ENCODE results near the gene GRIK4.
"Not testable (repeated sequence)": the region's sequence is repeated elsewhere in the genome, so short reads cannot be mapped to it uniquely, and the experiment has no call there.

GRIK4 gene

GRCh38 chr11:120574876-120575275 lies 63.3 kb downstream of the GRIK4 start:
- DNase-seq (ENCODE audit: low read depth in 2 of 2): no peak

GRCh38 chr11:120575461-120575860 lies 63.9 kb downstream of the GRIK4 start:
- DNase-seq (ENCODE audit: low read depth in 2 of 2): no peak

- no peak for DNase-seq (ENCODE audit: low read depth in 2 of 2)
Observed at GRCh38 chr11:120576606-120577005, 65.1 kb downstream of the GRIK4 start.

GRCh38 chr11:120577041-120577440 lies 65.5 kb downstream of the GRIK4 start:
- DNase-seq (ENCODE audit: low read depth in 2 of 2): no peak

GRCh38 chr11:120577624-120578363 lies 66.2 kb downstream of the GRIK4 start:
- DNase-seq (ENCODE audit: low read depth in 2 of 2): no peak

GRCh38 chr11:120578596-120579154 lies 67.1 kb downstream of the GRIK4 start:
- no peak for DNase-seq (ENCODE audit: low read depth in 2 of 2)

- no peak for DNase-seq (ENCODE audit: low read depth in 2 of 2)
Observed at GRCh38 chr11:120579611-120580031, 68.1 kb downstream of the GRIK4 start.

- DNase-seq (ENCODE audit: low read depth in 2 of 2): no peak
Observed at GRCh38 chr11:120581313-120581712, 69.8 kb downstream of the GRIK4 start.

GRCh38 chr11:120582535-120582934 lies 71.0 kb downstream of the GRIK4 start:
- not testable (repeated sequence) for DNase-seq (ENCODE audit: low read depth in 2 of 2)

GRCh38 chr11:120586072-120586471 lies 74.5 kb downstream of the GRIK4 start:
- DNase-seq (ENCODE audit: low read depth in 2 of 2): no peak

- DNase-seq (ENCODE audit: low read depth in 2 of 2): no peak
Observed at GRCh38 chr11:120586728-120587127, 75.2 kb downstream of the GRIK4 start.

- no peak for DNase-seq (ENCODE audit: low read depth in 2 of 2)
Observed at GRCh38 chr11:120587299-120587698, 75.8 kb downstream of the GRIK4 start.

GRCh38 chr11:120589376-120589775 lies 77.8 kb downstream of the GRIK4 start:
- no peak for DNase-seq (ENCODE audit: low read depth in 2 of 2)

- DNase-seq (ENCODE audit: low read depth in 2 of 2): no peak
Observed at GRCh38 chr11:120590472-120590871, 78.9 kb downstream of the GRIK4 start.

GRCh38 chr11:120594746-120595145 lies 83.2 kb downstream of the GRIK4 start:
- DNase-seq (ENCODE audit: low read depth in 2 of 2): no peak

GRCh38 chr11:120595557-120595956 lies 84.0 kb downstream of the GRIK4 start:
- no peak for DNase-seq (ENCODE audit: low read depth in 2 of 2)

- no peak for DNase-seq (ENCODE audit: low read depth in 2 of 2)
Observed at GRCh38 chr11:120597250-120598215, 86.0 kb downstream of the GRIK4 start.

GRCh38 chr11:120598517-120599257 lies 87.1 kb downstream of the GRIK4 start:
- no peak for DNase-seq (ENCODE audit: low read depth in 2 of 2)

- DNase-seq (ENCODE audit: low read depth in 2 of 2): no peak
Observed at GRCh38 chr11:120599816-120600420, 88.4 kb downstream of the GRIK4 start.

- DNase-seq (ENCODE audit: low read depth in 2 of 2): no peak
Observed at GRCh38 chr11:120601536-120601935, 90.0 kb downstream of the GRIK4 start.

- no peak for DNase-seq (ENCODE audit: low read depth in 2 of 2)
Observed at GRCh38 chr11:120603071-120603470, 91.5 kb downstream of the GRIK4 start.

Data from stimulated activated CD8-positive, alpha-beta memory T cell treated with anti-CD3 and anti-CD28 coated beads, Interleukin-15, amount 100 ng/mL, for 4 hours (primary cell).